GM12878 (cell line): ENCODE results near the gene CD2. TPM values are rescaled to one million over a fixed set of nuclear protein-coding genes. Genes with fewer than 3 reads are reported as not detected.

Experiments
- ATAC-seq: fragments of 200-7000 bp; cut with Tn5 transposase; 3 replicates; pipeline ENCODE4 v1.9.1; 2020; ENCODE audit warnings: mild to moderate bottlenecking, moderate library complexity
- BruUV-seq: library from RNA; stranded (reverse); fragments of 400-500 nt; replicated peaks from 2 replicates; lab custom pipeline; 2021; lab: Mats Ljungman, UMichigan
- CTCF ChIA-PET: fragments of 300-600 bp; sonication (Branson Sonifier 250); formaldehyde crosslinking; extraction: SDS; loops from one replicate; lab custom pipeline; 2021; ENCODE audit warnings: inconsistent platforms; lab: Yijun Ruan, JAX
- POLR2A ChIA-PET: fragments of 350-600 bp; formaldehyde crosslinking; extraction: SDS; loops from one replicate; lab custom pipeline; 2021; ENCODE audit warnings: inconsistent platforms; lab: Charles Lee
- RAD21 ChIA-PET: fragments of 300-600 bp; sonication (Branson Sonifier 250); formaldehyde crosslinking; loops from one replicate; lab custom pipeline; 2023; ENCODE audit warnings: antibody characterized with exemption; ENCODE audit not compliant: unreplicated experiment; lab: Charles Lee
- SMC1A ChIA-PET: fragments of 300-600 bp; sonication (Branson Sonifier 250); formaldehyde crosslinking; loops from one replicate; lab custom pipeline; 2023; ENCODE audit not compliant: unreplicated experiment, uncharacterized antibody; lab: Charles Lee
- DNase-seq: peaks from one replicate; pipeline ENCODE4 v3.0.0-alpha.2; 2011; ENCODE audit warnings: low read depth, low spot score
- FAIRE-seq: peaks from 3 replicates; lab custom pipeline; 2011; peaks lifted over from hg19 to GRCh38; lab: Jason Lieb, UNC
- H2AFZ ChIP-seq: 2 replicates; pipeline ENCODE4 v1.6.0; 2011; ENCODE audit warnings: low read depth, low read length, control low read depth; ENCODE audit not compliant: control insufficient read depth
- H3K27ac ChIP-seq: 2 replicates; pipeline ENCODE4 v1.5.1; 2011; ENCODE audit warnings: control low read depth; ENCODE audit not compliant: control insufficient read depth, insufficient read depth
- H3K27me3 ChIP-seq, 2 experiments: replicated peaks in 1 of 2; 2 replicates each; pipeline versions ENCODE4 v1.6.0 to v1.6.1; 2011; ENCODE audit warnings: low read length in 1 of 2; ENCODE audit not compliant: control insufficient read depth in 2 of 2, insufficient read depth in 2 of 2
- H3K36me3 ChIP-seq, 2 experiments: 2 replicates each; pipeline ENCODE4 v1.5.1; 2011; ENCODE audit warnings: low read length in 1 of 2; ENCODE audit not compliant: control insufficient read depth in 2 of 2, insufficient read depth in 2 of 2
- H3K4me1 ChIP-seq: 2 replicates; pipeline ENCODE4 v1.6.1; 2011; ENCODE audit warnings: mild to moderate bottlenecking, low read length, moderate library complexity, mixed read lengths; ENCODE audit not compliant: control insufficient read depth, insufficient read depth
- H3K4me2 ChIP-seq: 2 replicates; pipeline ENCODE4 v1.6.0; 2011; ENCODE audit warnings: control low read depth; ENCODE audit not compliant: control insufficient read depth, insufficient read depth
- H3K4me3 ChIP-seq: fragments of 200-600 bp; sonication (generic); 2 replicates; pipeline ENCODE4 v1.5.1; 2016
- H3K79me2 ChIP-seq: 2 replicates; pipeline ENCODE4 v1.6.0; 2011; ENCODE audit warnings: low read length; ENCODE audit not compliant: control insufficient read depth, insufficient read depth
- H3K9ac ChIP-seq: 2 replicates; pipeline ENCODE4 v1.8.0; 2011; ENCODE audit warnings: low read length, control low read depth, mixed read lengths; ENCODE audit not compliant: control insufficient read depth, insufficient read depth
- H3K9me3 ChIP-seq: replicated peaks from 3 replicates; pipeline ENCODE4 v1.5.1; 2011; ENCODE audit warnings: mild to moderate bottlenecking, low read length; ENCODE audit not compliant: control insufficient read depth, insufficient read depth
- H4K20me1 ChIP-seq: 2 replicates; pipeline ENCODE4 v1.6.0; 2011; ENCODE audit not compliant: control insufficient read depth, insufficient read depth
- ASH2L ChIP-seq: fragments of 300-600, 200-600 bp; sonication (generic); IDR thresholded peaks from 2 replicates; pipeline ENCODE4 v1.6.1; 2017; ENCODE audit warnings: low read depth, mild to moderate bottlenecking, borderline replicate concordance
- NBN ChIP-seq: fragments of 450-650 bp; IDR thresholded peaks from 2 replicates; pipeline ENCODE4 v1.6.1; 2016
- NR2F1 ChIP-seq: fragments of 450-650 bp; conservative IDR thresholded peaks from 2 replicates; pipeline ENCODE4 v1.6.1; 2017; ENCODE audit warnings: mild to moderate bottlenecking
- RBBP5 ChIP-seq: fragments of 200-600 bp; sonication (generic); conservative IDR thresholded peaks from 2 replicates; pipeline ENCODE4 v1.6.1; 2016
- RUNX3 ChIP-seq: IDR thresholded peaks from 2 replicates; pipeline ENCODE4 v1.6.1; 2012; ENCODE audit warnings: low read length, inconsistent platforms
- SMAD1 ChIP-seq: fragments of 450-650 bp; IDR thresholded peaks from 2 replicates; pipeline ENCODE4 v1.6.1; 2018; ENCODE audit warnings: mild to moderate bottlenecking, low read depth; ENCODE audit not compliant: partially characterized antibody
- SMC3 ChIP-seq: IDR thresholded peaks from 2 replicates; pipeline ENCODE4 v1.6.1; 2011; ENCODE audit warnings: low read length, improper control_type of control experiment, borderline replicate concordance
- SPI1 ChIP-seq: IDR thresholded peaks from 2 replicates; pipeline ENCODE4 v1.6.1; 2011; ENCODE audit warnings: low read depth, mild to moderate bottlenecking, low read length, moderate library complexity, borderline replicate concordance; ENCODE audit not compliant: insufficient read depth
- TCF12 ChIP-seq: IDR thresholded peaks from 2 replicates; pipeline ENCODE4 v1.6.1; 2011; ENCODE audit warnings: low read depth, mild to moderate bottlenecking, low read length
- YBX1 ChIP-seq: fragments of 450-650 bp; IDR thresholded peaks from 2 replicates; pipeline ENCODE4 v1.6.1; 2016; ENCODE audit warnings: antibody characterized with exemption
- ZNF207 ChIP-seq: fragments of 450-650 bp; IDR thresholded peaks from 2 replicates; pipeline ENCODE4 v1.6.1; 2014; ENCODE audit warnings: antibody characterized with exemption, mild to moderate bottlenecking, borderline replicate concordance
- ZSCAN29 ChIP-seq: fragments of 450-650 bp; IDR thresholded peaks from 2 replicates; pipeline ENCODE4 v1.6.1; 2017; ENCODE audit warnings: mild to moderate bottlenecking, moderate library complexity
- WGBS: methylation state at CpG from one replicate; pipeline ENCODE4 v1.1.6; 2016; ENCODE audit warnings: low lambda C conversion rate; ENCODE audit not compliant: insufficient replicate concordance, insufficient coverage; ENCODE audit errors: missing lambda C conversion rate; 5-methylcytosine and 5-hydroxymethylcytosine counted together
- in situ Hi-C: fragments of 300-500 bp; cut with MboI; formaldehyde crosslinking; loops from 9 replicates; pipeline ENCODE4 v1.14.3; 2018; ENCODE audit warnings: mixed read lengths
- intact Hi-C: fragments of 100-400 bp; cut with micrococcal nuclease; formaldehyde crosslinking; loops from one replicate; pipeline ENCODE4 v1.14.2; 2022; ENCODE audit not compliant: unreplicated experiment
- polyA plus RNA-seq, 11 experiments: library from polyadenylated mRNA; depleted of rRNA in 4 of 11; unstranded in 6 of 11; stranded (reverse) in 5 of 11; fragments of >200 nt; fragmentation: Nextera tagmentation in 4 of 11; fragmentation: Illumina TruSeq in 1 of 11; extraction: Ambion mirVana in 4 of 11; extraction: Trizol in 1 of 11; gene quantifications; 1 replicate in 1 of 11; 2 replicates in 10 of 11; pipeline versions ENCODE4 v1.2.1 to v1.2.3, GENCODE V29; 2011 to 2016; ENCODE audit warnings: inconsistent platforms in 2 of 11, missing spikeins in 2 of 11, low read depth in 1 of 11
- total RNA-seq, 4 experiments: library from RNA; depleted of rRNA in 3 of 4; stranded (reverse); fragments of >200 nt in 3 of 4; fragmentation: Illumina TruSeq in 1 of 4; extraction: Trizol in 1 of 4; gene quantifications; 2 replicates each; pipeline versions ENCODE4 v1.2.1 to v1.2.3, GENCODE V29; 2013 to 2021
- TF ChIP-seq, protein P1 (sequence below): fragments of 450-650 bp; IDR thresholded peaks from 2 replicates; pipeline ENCODE4 v1.6.1; 2017; ENCODE audit warnings: antibody characterized with exemption, mild to moderate bottlenecking, moderate library complexity

The CD2 gene
- total and polyA plus RNA-seq, 10 of the 15 experiments (the other 5 are each of a cell fraction or from before 2014, with no cell fraction given): 0.15 to 4.3 (median 2.8) TPM

DNA sequence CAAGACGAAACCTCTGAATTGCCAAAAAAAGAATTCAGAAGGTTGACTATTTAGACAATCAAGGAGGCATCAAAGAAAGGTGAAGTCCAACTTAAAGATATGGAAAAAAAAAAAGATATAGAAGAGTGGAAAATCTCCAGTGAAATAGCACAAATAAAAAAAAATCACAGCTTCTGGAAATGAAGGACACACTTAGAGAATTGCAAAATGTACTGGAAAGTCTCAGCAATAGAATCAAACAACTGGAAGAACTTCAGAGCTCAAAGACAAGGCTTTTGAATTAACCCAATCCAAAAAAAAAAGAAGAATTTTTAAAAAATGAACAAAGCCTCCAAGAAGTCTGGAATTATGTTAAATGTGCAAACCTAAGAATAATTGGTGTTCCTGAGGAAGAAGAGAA is 31.8 kb downstream of the CD2 start:
- ChIA-PET POLR2A (interaction anchor here (0.6 to 1.8 kb wide), 7 partner anchors 7 to 145 kb away, joined by 3 to 6 read pairs (median 3); no protein-coding TSS in a partner anchor), SMC1A (interaction anchor here (0.7 to 3.6 kb wide), 11 partner anchors 8 to 304 kb away, joined by 3 to 25 read pairs (median 4); partner anchors contain the start of gene CD2), CTCF (interaction anchor here (0.8 to 3.4 kb wide), 6 partner anchors 8 to 212 kb away, joined by 3 to 12 read pairs (median 4); no protein-coding TSS in a partner anchor), RAD21 (interaction anchor here (1.4 to 2.2 kb wide), 4 partner anchors 8 to 48 kb away, joined by 3 to 8 read pairs (median 4); no protein-coding TSS in a partner anchor)
- Histone ChIP-seq H3K4me3 (no peak overlapping the region), H3K9ac (no peak overlapping the region), H3K79me2 (no peaks in the 10 kb centered on the region), H4K20me1 (no peaks in the 10 kb centered on the region), H3K27me3 (no peaks in the 10 kb centered on the region), H3K36me3 (no peaks in the 10 kb centered on the region), H3K9me3 (no peaks in the 10 kb centered on the region; the same call in 2 of the 3 replicates), H3K27ac (no peak overlapping the region), H3K4me1 (no peaks in the 10 kb centered on the region), H3K4me2 (no peak overlapping the region), H2AFZ (no peak overlapping the region)
- no peak for ATAC-seq
- no peak for FAIRE-seq
- TF ChIP-seq ASH2L (no peak), SMAD1 (no peak), ZSCAN29 (no peak), NBN (no peak)
- WGBS: 58% methylated on average over 1 of the region's 1 CpG
- in situ Hi-C loops (no loop called here), intact Hi-C loops (no loop called here)
- no TSS peak for BruUV-seq
- DNase-seq: no peak

DNA sequence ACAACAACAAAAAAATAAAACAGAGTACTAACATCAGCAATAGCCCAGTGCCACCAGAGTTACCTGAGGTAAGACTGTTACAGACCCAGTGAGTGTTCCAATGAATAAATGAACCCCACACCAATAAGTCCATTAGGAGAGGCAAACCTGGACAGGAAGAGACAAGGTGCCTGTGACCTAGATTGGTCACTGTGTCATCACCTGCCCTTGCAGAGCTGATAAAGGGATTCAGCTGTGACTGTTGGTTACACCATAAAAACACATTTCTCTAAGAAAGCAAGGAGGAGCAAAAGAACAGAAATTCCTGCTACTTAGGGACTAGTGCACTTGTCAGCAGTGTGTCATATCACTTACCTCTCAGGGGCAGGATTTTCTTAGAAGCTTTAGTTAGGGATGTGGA is 37.5 kb downstream of the CD2 start:
- no peak overlapping the region for H3K4me2 ChIP-seq
- H3K79me2 ChIP-seq: no peaks in the 10 kb centered on the region
- H2AFZ ChIP-seq: no peak overlapping the region
- DNase-seq (no peak), ATAC-seq (no peak), FAIRE-seq (no peak)
- no peak overlapping the region for H3K9ac ChIP-seq
- H4K20me1 ChIP-seq: no peaks in the 10 kb centered on the region
- ChIA-PET CTCF (interaction anchor here (1.6 to 7.6 kb wide), 2 partner anchors 21 to 87 kb away, joined by 3 to 68 read pairs; no protein-coding TSS in a partner anchor), SMC1A (interaction anchor here (0.7 to 1.7 kb wide), 6 partner anchors 8 to 45 kb away, joined by 3 to 7 read pairs (median 3); no protein-coding TSS in a partner anchor), POLR2A (interaction anchor here (0.5 to 1.6 kb wide), 5 partner anchors 9 to 206 kb away, joined by 3 to 5 read pairs (median 4); no protein-coding TSS in a partner anchor), RAD21 (interaction anchor here (1.0 to 2.2 kb wide), 6 partner anchors 11 to 86 kb away, joined by 3 to 19 read pairs (median 3); no protein-coding TSS in a partner anchor)
- intact Hi-C loops: no loop called here
- no peaks in the 10 kb centered on the region for H3K36me3 ChIP-seq
- H3K27ac ChIP-seq: no peak overlapping the region
- in situ Hi-C loops: no loop called here
- BruUV-seq: no TSS peak
- no peaks in the 10 kb centered on the region for H3K27me3 ChIP-seq
- peaks cover 11% of the 10 kb centered on the region for H3K4me1 ChIP-seq
- H3K9me3 ChIP-seq: no peaks in the 10 kb centered on the region; the same call in 2 of the 3 replicates
- H3K4me3 ChIP-seq: no peak overlapping the region
- TF ChIP-seq ZNF207 (no peak), SPI1 (no peak), YBX1 (no peak), TCF12 (no peak), SMC3 (no peak), RBBP5 (no peak), RUNX3 (no peak), NR2F1 (no peak)
- TF ChIP-seq, protein P1, sequence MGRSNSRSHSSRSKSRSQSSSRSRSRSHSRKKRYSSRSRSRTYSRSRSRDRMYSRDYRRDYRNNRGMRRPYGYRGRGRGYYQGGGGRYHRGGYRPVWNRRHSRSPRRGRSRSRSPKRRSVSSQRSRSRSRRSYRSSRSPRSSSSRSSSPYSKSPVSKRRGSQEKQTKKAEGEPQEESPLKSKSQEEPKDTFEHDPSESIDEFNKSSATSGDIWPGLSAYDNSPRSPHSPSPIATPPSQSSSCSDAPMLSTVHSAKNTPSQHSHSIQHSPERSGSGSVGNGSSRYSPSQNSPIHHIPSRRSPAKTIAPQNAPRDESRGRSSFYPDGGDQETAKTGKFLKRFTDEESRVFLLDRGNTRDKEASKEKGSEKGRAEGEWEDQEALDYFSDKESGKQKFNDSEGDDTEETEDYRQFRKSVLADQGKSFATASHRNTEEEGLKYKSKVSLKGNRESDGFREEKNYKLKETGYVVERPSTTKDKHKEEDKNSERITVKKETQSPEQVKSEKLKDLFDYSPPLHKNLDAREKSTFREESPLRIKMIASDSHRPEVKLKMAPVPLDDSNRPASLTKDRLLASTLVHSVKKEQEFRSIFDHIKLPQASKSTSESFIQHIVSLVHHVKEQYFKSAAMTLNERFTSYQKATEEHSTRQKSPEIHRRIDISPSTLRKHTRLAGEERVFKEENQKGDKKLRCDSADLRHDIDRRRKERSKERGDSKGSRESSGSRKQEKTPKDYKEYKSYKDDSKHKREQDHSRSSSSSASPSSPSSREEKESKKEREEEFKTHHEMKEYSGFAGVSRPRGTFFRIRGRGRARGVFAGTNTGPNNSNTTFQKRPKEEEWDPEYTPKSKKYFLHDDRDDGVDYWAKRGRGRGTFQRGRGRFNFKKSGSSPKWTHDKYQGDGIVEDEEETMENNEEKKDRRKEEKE: no peak
